Aorta (tissue), 5 donors: ENCODE results near the gene PDE8B. TPM values are rescaled to one million over a fixed set of nuclear protein-coding genes. Genes with fewer than 3 reads are reported as not detected.

Experiments
- ATAC-seq: fragments of 200-7000 bp; cut with Tn5 transposase; one replicate; pipeline ENCODE4 v1.9.1; 2022; ENCODE audit warnings: moderate library complexity; ENCODE audit not compliant: low FRiP score
- DNase-seq, 2 donors: peaks; one replicate each; pipeline ENCODE4 v3.0.0-alpha.2; 2020
- H3K27ac ChIP-seq, 2 donors: one replicate each; pipeline ENCODE4 v1.5.1; 2013; ENCODE audit warnings: low read length in 2 of 2, mild to moderate bottlenecking in 2 of 2, moderate library complexity in 2 of 2, control low read depth in 1 of 2, inconsistent platforms in 1 of 2, low read depth in 1 of 2
- H3K27me3 ChIP-seq, 2 donors: one replicate each; pipeline ENCODE4 v1.6.1; 2013; ENCODE audit warnings: control low read depth in 1 of 2, low read length in 1 of 2, mild to moderate bottlenecking in 1 of 2, moderate library complexity in 1 of 2; ENCODE audit not compliant: insufficient read depth in 2 of 2, control insufficient read depth in 1 of 2
- H3K36me3 ChIP-seq, 2 donors: one replicate each; pipeline ENCODE4 v1.6.1; 2013; ENCODE audit warnings: control low read depth in 1 of 2, low read length in 1 of 2, mild to moderate bottlenecking in 1 of 2; ENCODE audit not compliant: insufficient read depth in 2 of 2, control insufficient read depth in 1 of 2
- H3K4me1 ChIP-seq, 2 donors: one replicate each; pipeline ENCODE4 v1.6.1; 2013; ENCODE audit warnings: low read length in 2 of 2, control low read depth in 1 of 2, mild to moderate bottlenecking in 1 of 2, moderate library complexity in 1 of 2; ENCODE audit not compliant: insufficient read depth in 2 of 2, control insufficient read depth in 1 of 2
- H3K4me3 ChIP-seq, 2 donors: one replicate each; pipeline ENCODE4 v1.5.1; 2013; ENCODE audit warnings: low read length in 2 of 2, control low read depth in 1 of 2, mild to moderate bottlenecking in 1 of 2
- H3K9me3 ChIP-seq: one replicate; pipeline ENCODE4 v1.6.1; 2013; ENCODE audit warnings: mild to moderate bottlenecking, low read length; ENCODE audit not compliant: control insufficient read depth
- WGBS, 2 donors: extraction: QIAGEN DNeasy Blood & Tissue Kit; methylation state at CpG; one replicate each; pipeline ENCODE4 v1.1.7; 2013; 5-methylcytosine and 5-hydroxymethylcytosine counted together
- intact Hi-C, 2 donors: fragments of 100-400 bp; cut with DNase I; formaldehyde crosslinking; loops; one replicate each; pipeline versions ENCODE4 v1.14.2 to v1.15.0; 2022
- polyA plus RNA-seq, 2 donors: library from polyadenylated mRNA; stranded (reverse); fragments of 200-250 nt; gene quantifications; one replicate each; pipeline ENCODE4 v1.2.3, GENCODE V29; 2013
- total RNA-seq, 2 donors: library from RNA; stranded (reverse); fragmentation: NEBNext Ultra II Directional; extraction: Animal tissue kit (Norgen Biotek cat#: 25700); gene quantifications; one replicate each; pipeline ENCODE4 v1.2.1, GENCODE V29; 2021
- donor health status: healthy with polysubstance abuse.
- donor health status: Bipolar disorder and iron deficiency.
- donor health status: DM: no; HTN: no; CAD: no.
- donor health status: DM: no; HTN: no; CAD: no.
- donor health status: DM: yes; HTN: yes; CAD: no.

The PDE8B gene
- total and polyA plus RNA-seq, 4 donors = 16.3 to 42.6 (median 22.1) TPM

DNA sequence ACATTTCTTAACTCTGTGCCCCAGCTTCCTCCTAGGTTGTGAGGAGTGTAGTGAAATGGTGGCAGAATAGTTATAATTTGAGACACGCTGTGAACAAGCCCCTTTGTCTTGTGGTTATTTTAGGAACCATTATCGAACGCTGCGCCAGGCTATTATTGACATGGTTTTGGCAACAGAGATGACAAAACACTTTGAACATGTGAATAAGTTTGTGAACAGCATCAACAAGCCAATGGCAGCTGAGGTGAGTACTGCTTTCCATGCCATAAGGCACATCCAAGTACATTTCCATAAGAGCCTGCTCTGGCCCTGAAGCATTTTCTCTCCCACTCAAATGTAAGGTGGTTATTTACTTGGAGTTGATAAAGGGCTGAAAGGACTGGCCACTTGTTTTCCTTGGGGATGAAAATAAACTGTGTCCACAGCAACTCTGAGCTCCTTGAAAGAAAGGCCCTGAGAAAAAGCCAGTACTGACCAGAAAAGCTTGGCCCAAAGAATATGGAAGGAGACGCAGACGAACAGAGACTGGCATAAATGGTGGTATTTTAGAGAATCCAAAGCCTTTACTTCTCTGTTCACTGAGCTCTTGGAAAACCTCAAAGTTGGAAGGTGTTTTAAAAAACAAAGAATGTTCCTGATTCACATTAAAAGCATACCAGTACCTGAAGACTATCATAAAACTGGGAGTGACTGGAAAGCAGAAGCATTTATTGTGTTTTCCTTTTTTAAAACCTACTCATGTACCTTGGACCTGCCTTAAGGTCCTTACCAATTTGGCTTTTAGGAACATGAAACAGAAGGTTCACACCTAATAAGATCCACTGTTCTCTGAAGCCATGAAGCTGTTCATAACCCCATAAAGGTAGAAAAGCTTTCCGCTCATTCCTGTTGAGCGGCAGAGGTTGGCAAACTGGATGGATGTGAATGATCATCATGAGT lies 209.4 kb downstream of the PDE8B start:
- H3K4me1 ChIP-seq = peaks cover 6 to 19% of the 10 kb centered on the region in 2 donors
- 84 to 85% methylated on average over 8 of the region's 8 CpGs for WGBS, 2 donors
- DNase-seq = no peak

GRCh38 chr5:77420940-77421339 lies 210.5 kb downstream of the PDE8B start:
- no peaks in the 10 kb centered on the region for H3K27me3 ChIP-seq
- WGBS, 2 donors = 71 to 77% methylated on average over 3 of the region's 3 CpGs
- H3K27ac ChIP-seq = peak overlapping the region in 1 of 2 donors; percentile 51
- DNase-seq (no peak), ATAC-seq (no peak)
- H3K4me1 ChIP-seq = peaks cover 6 to 19% of the 10 kb centered on the region in 2 donors
- intact Hi-C loops = no loop called here
- no peaks in the 10 kb centered on the region for H3K9me3 ChIP-seq
- peaks cover 3 to 4% of the 10 kb centered on the region in 2 donors for H3K36me3 ChIP-seq
- no peak overlapping the region for H3K4me3 ChIP-seq

More for the DNA sequence above, 209.4 kb downstream of the PDE8B start:
- no peaks in the 10 kb centered on the region for H3K9me3 ChIP-seq
- no peak overlapping the region for H3K4me3 ChIP-seq
- ATAC-seq = no peak
- peak overlapping the region; percentile 61 to 98 for H3K27ac ChIP-seq
- intact Hi-C loops = loop anchor here (5.0 to 10.0 kb wide), 2 partner anchors 63 to 115 kb away; no protein-coding TSS in a partner anchor
- no peaks in the 10 kb centered on the region for H3K27me3 ChIP-seq
- H3K36me3 ChIP-seq = peaks cover 3 to 4% of the 10 kb centered on the region in 2 donors

GRCh38 chr5:77423022-77423750 lies 212.7 kb downstream of the PDE8B start:
- no peaks in the 10 kb centered on the region for H3K9me3 ChIP-seq
- DNase-seq (no peak), ATAC-seq (no peak)
- peaks cover 4 to 15% of the 10 kb centered on the region in 2 donors for H3K4me1 ChIP-seq
- H3K36me3 ChIP-seq = peaks cover 3 to 4% of the 10 kb centered on the region in 2 donors
- H3K27me3 ChIP-seq = no peaks in the 10 kb centered on the region
- 0 to 7% methylated on average over 2 of the region's 2 CpGs for WGBS, 2 donors
- no peak overlapping the region for H3K4me3 ChIP-seq
- intact Hi-C loops = no loop called here
- H3K27ac ChIP-seq = peak overlapping the region; percentile 34 to 69

- peaks cover 4 to 19% of the 10 kb centered on the region in 2 donors for H3K4me1 ChIP-seq
- H3K9me3 ChIP-seq = no peaks in the 10 kb centered on the region
- 89 to 92% methylated on average over 2 of the region's 2 CpGs for WGBS, 2 donors
- ATAC-seq (no peak), DNase-seq (no peak)
- intact Hi-C loops = no loop called here
- H3K27ac ChIP-seq = peak overlapping the region in 1 of 2 donors; percentile 41
- no peaks in the 10 kb centered on the region for H3K27me3 ChIP-seq
- no peak overlapping the region for H3K4me3 ChIP-seq
- peaks cover 2 to 3% of the 10 kb centered on the region in 2 donors for H3K36me3 ChIP-seq
These were observed 214.4 kb downstream of the PDE8B start for GRCh38 chr5:77424921-77425320.

- ATAC-seq (peak; percentile 52), DNase-seq (no peak)
- Histone ChIP-seq H3K36me3 (peaks cover 1 to 2% of the 10 kb centered on the region in 2 donors), H3K4me1 (peaks cover 4 to 17% of the 10 kb centered on the region in 2 donors), H3K27me3 (no peaks in the 10 kb centered on the region), H3K4me3 (no peak overlapping the region), H3K27ac (peak overlapping the region; percentile 44 to 69), H3K9me3 (no peaks in the 10 kb centered on the region)
- intact Hi-C loops = no loop called here
- WGBS, 2 donors = 81 to 85% methylated on average over 5 of the region's 5 CpGs
These were observed 214.9 kb downstream of the PDE8B start for GRCh38 chr5:77425420-77425819.

GRCh38 chr5:77425998-77426659 lies 215.6 kb downstream of the PDE8B start:
- DNase-seq = peak in 1 of 2 donors; percentile 47
- peaks cover 4 to 17% of the 10 kb centered on the region in 2 donors for H3K4me1 ChIP-seq
- H3K27ac ChIP-seq = peak overlapping the region; percentile 58 to 96
- ATAC-seq = no peak
- 39% methylated on average over 8 of the region's 8 CpGs for WGBS, 2 donors
- H3K36me3 ChIP-seq = no peaks in the 10 kb centered on the region
- H3K27me3 ChIP-seq = no peaks in the 10 kb centered on the region
- H3K9me3 ChIP-seq = no peaks in the 10 kb centered on the region
- intact Hi-C loops = no loop called here
- H3K4me3 ChIP-seq = no peak overlapping the region

- Histone ChIP-seq H3K4me1 (peaks cover 4 to 17% of the 10 kb centered on the region in 2 donors), H3K27ac (peak overlapping the region; percentile 66 to 96), H3K36me3 (no peaks in the 10 kb centered on the region), H3K4me3 (no peak overlapping the region), H3K27me3 (no peaks in the 10 kb centered on the region), H3K9me3 (no peaks in the 10 kb centered on the region)
- intact Hi-C loops = no loop called here
- 59 to 61% methylated on average over 2 of the region's 2 CpGs for WGBS, 2 donors
- ATAC-seq = no peak
- no peak for DNase-seq
These were observed 216.2 kb downstream of the PDE8B start for GRCh38 chr5:77426670-77427069.

- no peaks in the 10 kb centered on the region for H3K27me3 ChIP-seq
- H3K27ac ChIP-seq = peak overlapping the region in 1 of 2 donors; percentile 57
- intact Hi-C loops = no loop called here
- ATAC-seq (peak; percentile 44), DNase-seq (no peak)
- no peaks in the 10 kb centered on the region for H3K9me3 ChIP-seq
- peaks cover 0 to 2% of the 10 kb centered on the region in 2 donors for H3K36me3 ChIP-seq
- H3K4me1 ChIP-seq = peaks cover 4 to 17% of the 10 kb centered on the region in 2 donors
- H3K4me3 ChIP-seq = no peak overlapping the region
These were observed 217.5 kb downstream of the PDE8B start for GRCh38 chr5:77427998-77428397.
